SK-N-SH (cell line): ENCODE data around the gene FOXF1. TPM values are rescaled to one million over a fixed set of nuclear protein-coding genes. Genes with fewer than 3 reads are reported as not detected.
A peak's percentile ranks its signal among the peaks of the same experiment; 100 is the strongest.

Source experiments
- CTCF ChIA-PET: fragments of 300-600, 350-600 bp; formaldehyde crosslinking; extraction: SDS; loops from one replicate; lab custom pipeline; 2021; lab: Yijun Ruan, JAX
- POLR2A ChIA-PET: fragments of 350-600 bp; sonication (Branson Sonifier 250); formaldehyde crosslinking; extraction: SDS; loops from one replicate; lab custom pipeline; 2020; ENCODE audit warnings: antibody characterized with exemption, inconsistent platforms; lab: Yijun Ruan, JAX
- DNase-seq: peaks from one replicate; pipeline ENCODE4 v3.0.0; 2012
- H2AFZ ChIP-seq: fragments of 200-600 bp; sonication (generic); 2 replicates; pipeline ENCODE4 v1.8.1; 2016; ENCODE audit warnings: antibody characterized with exemption, mild to moderate bottlenecking, low read depth
- H3F3A ChIP-seq: fragments of 200-600 bp; sonication (generic); replicated peaks from 2 replicates; pipeline ENCODE3; 2016; ENCODE audit warnings: antibody characterized with exemption, mild to moderate bottlenecking; ENCODE audit not compliant: insufficient read depth
- H3K27ac ChIP-seq, 2 experiments: fragments of 200-500 bp in 1 of 2; fragments of 200-600 bp in 1 of 2; sonication (Bioruptor generic) in 1 of 2; sonication (generic), shearing (Covaris generic) in 1 of 2; 2 replicates each; pipeline versions ENCODE4 v1.5.1 to v1.6.1; 2014 to 2016; ENCODE audit warnings: low read depth in 2 of 2, inconsistent platforms in 1 of 2, low read length in 1 of 2, mild to moderate bottlenecking in 1 of 2, mixed read lengths in 1 of 2
- H3K27me3 ChIP-seq: fragments of 200-600 bp; sonication (generic), shearing (Covaris generic); 2 replicates; pipeline ENCODE4 v1.6.1; 2016; ENCODE audit warnings: mixed run types; ENCODE audit not compliant: insufficient read depth
- H3K36me3 ChIP-seq, 2 experiments: fragments of 200-500 bp in 1 of 2; fragments of 200-600 bp in 1 of 2; sonication (Bioruptor generic) in 1 of 2; sonication (generic) in 1 of 2; replicated peaks in 1 of 2; 2 replicates each; pipeline versions ENCODE3 to v1.5.1; 2014 to 2016; ENCODE audit warnings: low read length in 1 of 2, mild to moderate bottlenecking in 1 of 2; ENCODE audit not compliant: insufficient read depth in 2 of 2, control insufficient read depth in 1 of 2
- H3K4me1 ChIP-seq, 2 experiments: fragments of 200-500 bp in 1 of 2; fragments of 200-600 bp in 1 of 2; sonication (Bioruptor generic) in 1 of 2; sonication (generic), shearing (Covaris generic) in 1 of 2; 2 replicates each; pipeline versions ENCODE4 v1.5.1 to v1.6.1; 2014 to 2016; ENCODE audit warnings: low read depth in 1 of 2, low read length in 1 of 2, mixed run types in 1 of 2; ENCODE audit not compliant: insufficient read depth in 2 of 2, control insufficient read depth in 1 of 2
- H3K4me2 ChIP-seq: fragments of 200-600 bp; sonication (generic), shearing (Covaris generic); 2 replicates; pipeline ENCODE4 v1.6.1; 2017; ENCODE audit warnings: mixed run types
- H3K4me3 ChIP-seq, 2 experiments: fragments of 200-500 bp in 1 of 2; fragments of 200-600 bp in 1 of 2; sonication (Bioruptor generic) in 1 of 2; sonication (generic), shearing (Covaris generic) in 1 of 2; 2 replicates each; pipeline versions ENCODE4 v1.5.1 to v1.8.1; 2014 to 2016; ENCODE audit warnings: low read depth in 2 of 2, inconsistent platforms in 1 of 2, low read length in 1 of 2, mild to moderate bottlenecking in 1 of 2, mixed read lengths in 1 of 2, moderate library complexity in 1 of 2
- H3K79me2 ChIP-seq: fragments of 200-600 bp; sonication (generic); 2 replicates; pipeline ENCODE4 v1.8.1; 2017; ENCODE audit warnings: mild to moderate bottlenecking; ENCODE audit not compliant: insufficient read depth
- H3K9ac ChIP-seq: fragments of 200-600 bp; sonication (generic); 2 replicates; pipeline ENCODE4 v1.6.1; 2017; ENCODE audit warnings: mixed run types
- H3K9me2 ChIP-seq: fragments of 200-600 bp; sonication (generic); 2 replicates; pipeline ENCODE4 v1.6.1; 2017; ENCODE audit warnings: mixed run types
- H3K9me3 ChIP-seq: fragments of 200-600 bp; sonication (generic); 2 replicates; pipeline ENCODE4 v1.6.1; 2017; ENCODE audit warnings: mixed run types, mild to moderate bottlenecking, moderate library complexity
- H4K20me1 ChIP-seq: fragments of 200-600 bp; sonication (generic); 2 replicates; pipeline ENCODE4 v1.6.1; 2017; ENCODE audit warnings: mild to moderate bottlenecking, mixed run types; ENCODE audit not compliant: insufficient read depth
- GABPA ChIP-seq: IDR thresholded peaks from 2 replicates; pipeline ENCODE4 v1.4.0; 2012; ENCODE audit warnings: low read depth, mild to moderate bottlenecking
- MXI1 ChIP-seq: IDR thresholded peaks from 2 replicates; pipeline ENCODE4 v1.6.1; 2012; ENCODE audit warnings: mild to moderate bottlenecking, low read depth, low read length, improper control_type of control experiment
- RXRA ChIP-seq: IDR thresholded peaks from 2 replicates; pipeline ENCODE4 v1.4.0; 2012; ENCODE audit warnings: low read depth, mild to moderate bottlenecking, borderline replicate concordance
- SIN3A ChIP-seq: IDR thresholded peaks from 2 replicates; pipeline ENCODE4 v1.6.1; 2012; ENCODE audit warnings: low read depth, mild to moderate bottlenecking, low read length, moderate library complexity, borderline replicate concordance
- WGBS: methylation state at CpG from one replicate; pipeline ENCODE4 v1.1.6; 2017; ENCODE audit warnings: low lambda C conversion rate; 5-methylcytosine and 5-hydroxymethylcytosine counted together
- polyA plus RNA-seq, 3 experiments: library from polyadenylated mRNA; depleted of rRNA; stranded (reverse); fragments of >200 nt; gene quantifications; 2 replicates each; pipeline ENCODE4 v1.2.3, GENCODE V29; 2012
- TF ChIP-seq, protein P1 (sequence below): IDR thresholded peaks from 2 replicates; pipeline ENCODE4 v1.4.0; 2012; ENCODE audit warnings: low read depth, borderline replicate concordance
- TF ChIP-seq, protein P2 (sequence below): fragments of 200-600 bp; sonication (generic); IDR thresholded peaks from 2 replicates; pipeline ENCODE4 v1.6.1; 2017; ENCODE audit warnings: antibody characterized with exemption, mild to moderate bottlenecking, moderate library complexity
- TF ChIP-seq, protein P3 (sequence below): IDR thresholded peaks from 2 replicates; pipeline ENCODE4 v1.4.0; 2012; ENCODE audit warnings: low read depth, borderline replicate concordance

The FOXF1 gene
- polyA plus RNA-seq, 1 of the 3 experiments (the other 2 are of a cell fraction): 0.02 TPM

DNA sequence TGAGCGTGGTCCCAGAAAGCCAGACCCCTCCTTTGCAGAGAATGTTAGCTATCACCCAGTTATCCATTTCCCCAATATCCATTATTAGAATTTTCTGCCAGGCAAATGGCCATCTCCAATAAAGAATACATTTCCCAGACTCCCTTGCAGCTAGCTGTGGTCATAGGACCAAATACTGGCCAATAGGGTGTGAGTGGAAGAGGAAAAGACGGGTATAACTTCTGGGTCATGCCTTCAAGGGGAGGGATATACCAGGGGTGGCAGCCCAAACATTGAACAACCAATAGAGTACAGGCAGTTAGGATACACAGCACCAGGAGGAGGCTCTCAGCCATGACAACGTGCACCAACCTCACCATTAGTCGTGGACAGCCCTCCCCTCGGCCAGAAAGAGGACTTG, 26.1 kb upstream of the FOXF1 start:
- H4K20me1 ChIP-seq: no peaks in the 10 kb centered on the region
- ChIA-PET POLR2A (no interaction called here), CTCF (no interaction called here)
- no peaks in the 10 kb centered on the region for H3K4me1 ChIP-seq
- TF ChIP-seq GABPA (peak; percentile 21; the same call in 1 of the 2 replicates), SIN3A (no peak)
- no peak overlapping the region for H3K27ac ChIP-seq
- H3K4me2 ChIP-seq: no peak overlapping the region
- H3K9me3 ChIP-seq: no peaks in the 10 kb centered on the region
- no peaks in the 10 kb centered on the region for H3K36me3 ChIP-seq
- no peak for DNase-seq
- no peaks in the 10 kb centered on the region for H3K79me2 ChIP-seq
- peaks cover 62% of the 10 kb centered on the region for H3K27me3 ChIP-seq
- no peak overlapping the region for H3K4me3 ChIP-seq
- no peaks in the 10 kb centered on the region for H3F3A ChIP-seq
- H2AFZ ChIP-seq: no peak overlapping the region
- WGBS: 0% methylated on average over 4 of the region's 5 CpGs
- no peak overlapping the region for H3K9ac ChIP-seq
- no peaks in the 10 kb centered on the region for H3K9me2 ChIP-seq

DNA sequence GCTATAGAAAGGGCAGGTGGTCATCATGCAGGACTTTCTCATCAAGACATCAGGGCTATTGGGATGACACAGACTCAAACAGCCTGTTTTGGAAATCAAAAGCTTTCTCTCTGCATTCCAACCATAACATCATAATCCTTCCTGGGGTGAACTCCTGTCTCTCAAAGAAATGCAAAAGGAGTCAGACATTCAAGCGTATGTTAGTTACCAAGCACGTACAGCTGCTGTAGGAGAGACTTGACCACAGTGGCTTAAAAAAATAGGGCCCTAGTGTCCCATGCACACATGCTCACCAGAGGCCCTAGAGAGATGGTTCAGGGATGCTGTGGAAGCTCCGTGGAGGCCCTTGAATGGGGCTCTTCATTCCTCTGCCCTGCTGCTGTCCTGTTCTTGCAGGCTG, 24.6 kb upstream of the FOXF1 start:
- Histone ChIP-seq H2AFZ (no peak overlapping the region), H3K79me2 (no peaks in the 10 kb centered on the region), H3K27me3 (peaks cover 67% of the 10 kb centered on the region), H3K27ac (no peak overlapping the region), H3K9ac (no peak overlapping the region), H4K20me1 (no peaks in the 10 kb centered on the region), H3K9me2 (no peaks in the 10 kb centered on the region), H3K4me3 (no peak overlapping the region), H3K4me1 (no peaks in the 10 kb centered on the region), H3F3A (no peaks in the 10 kb centered on the region), H3K36me3 (no peaks in the 10 kb centered on the region), H3K4me2 (no peak overlapping the region), H3K9me3 (no peaks in the 10 kb centered on the region)
- ChIA-PET CTCF (no interaction called here), POLR2A (no interaction called here)
- no peak for DNase-seq
- WGBS: 25% methylated on average over 3 of the region's 3 CpGs
- TF ChIP-seq RXRA: no peak
- no peak for TF ChIP-seq GABPA
- no peak for TF ChIP-seq MXI1
- TF ChIP-seq, protein P1, sequence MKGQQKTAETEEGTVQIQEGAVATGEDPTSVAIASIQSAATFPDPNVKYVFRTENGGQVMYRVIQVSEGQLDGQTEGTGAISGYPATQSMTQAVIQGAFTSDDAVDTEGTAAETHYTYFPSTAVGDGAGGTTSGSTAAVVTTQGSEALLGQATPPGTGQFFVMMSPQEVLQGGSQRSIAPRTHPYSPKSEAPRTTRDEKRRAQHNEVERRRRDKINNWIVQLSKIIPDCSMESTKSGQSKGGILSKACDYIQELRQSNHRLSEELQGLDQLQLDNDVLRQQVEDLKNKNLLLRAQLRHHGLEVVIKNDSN: no peak
- no peak for TF ChIP-seq SIN3A
- TF ChIP-seq, protein P2, sequence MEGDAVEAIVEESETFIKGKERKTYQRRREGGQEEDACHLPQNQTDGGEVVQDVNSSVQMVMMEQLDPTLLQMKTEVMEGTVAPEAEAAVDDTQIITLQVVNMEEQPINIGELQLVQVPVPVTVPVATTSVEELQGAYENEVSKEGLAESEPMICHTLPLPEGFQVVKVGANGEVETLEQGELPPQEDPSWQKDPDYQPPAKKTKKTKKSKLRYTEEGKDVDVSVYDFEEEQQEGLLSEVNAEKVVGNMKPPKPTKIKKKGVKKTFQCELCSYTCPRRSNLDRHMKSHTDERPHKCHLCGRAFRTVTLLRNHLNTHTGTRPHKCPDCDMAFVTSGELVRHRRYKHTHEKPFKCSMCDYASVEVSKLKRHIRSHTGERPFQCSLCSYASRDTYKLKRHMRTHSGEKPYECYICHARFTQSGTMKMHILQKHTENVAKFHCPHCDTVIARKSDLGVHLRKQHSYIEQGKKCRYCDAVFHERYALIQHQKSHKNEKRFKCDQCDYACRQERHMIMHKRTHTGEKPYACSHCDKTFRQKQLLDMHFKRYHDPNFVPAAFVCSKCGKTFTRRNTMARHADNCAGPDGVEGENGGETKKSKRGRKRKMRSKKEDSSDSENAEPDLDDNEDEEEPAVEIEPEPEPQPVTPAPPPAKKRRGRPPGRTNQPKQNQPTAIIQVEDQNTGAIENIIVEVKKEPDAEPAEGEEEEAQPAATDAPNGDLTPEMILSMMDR: no peak
- TF ChIP-seq, protein P3, sequence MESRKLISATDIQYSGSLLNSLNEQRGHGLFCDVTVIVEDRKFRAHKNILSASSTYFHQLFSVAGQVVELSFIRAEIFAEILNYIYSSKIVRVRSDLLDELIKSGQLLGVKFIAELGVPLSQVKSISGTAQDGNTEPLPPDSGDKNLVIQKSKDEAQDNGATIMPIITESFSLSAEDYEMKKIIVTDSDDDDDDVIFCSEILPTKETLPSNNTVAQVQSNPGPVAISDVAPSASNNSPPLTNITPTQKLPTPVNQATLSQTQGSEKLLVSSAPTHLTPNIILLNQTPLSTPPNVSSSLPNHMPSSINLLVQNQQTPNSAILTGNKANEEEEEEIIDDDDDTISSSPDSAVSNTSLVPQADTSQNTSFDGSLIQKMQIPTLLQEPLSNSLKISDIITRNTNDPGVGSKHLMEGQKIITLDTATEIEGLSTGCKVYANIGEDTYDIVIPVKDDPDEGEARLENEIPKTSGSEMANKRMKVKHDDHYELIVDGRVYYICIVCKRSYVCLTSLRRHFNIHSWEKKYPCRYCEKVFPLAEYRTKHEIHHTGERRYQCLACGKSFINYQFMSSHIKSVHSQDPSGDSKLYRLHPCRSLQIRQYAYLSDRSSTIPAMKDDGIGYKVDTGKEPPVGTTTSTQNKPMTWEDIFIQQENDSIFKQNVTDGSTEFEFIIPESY: no peak
